Natural killer cell treated with Interleukin-12 subunit alpha and Interleukin-12 subunit beta and Interleukin-15 and Interleukin-18, amount 100 ng/mL, for 72 hours (primary cell): ENCODE data around the gene SELENOV. TPM values are rescaled to one million over a fixed set of nuclear protein-coding genes. Genes with fewer than 3 reads are reported as not detected.

Experiments used
- ATAC-seq, 2 donors: fragments of 150-1000 bp; cut with Tn5 transposase in 1 of 2; sonication (Bioruptor Pico), chemical (Tn5 transposase) in 1 of 2; 2 replicates each; pipeline ENCODE4 v1.10.0; 2021
- DNase-seq: peaks from one replicate; pipeline ENCODE4 v3.0.0; 2022; ENCODE audit warnings: low spot score
- H3K27ac Mint-ChIP-seq, 2 donors: 1 replicate in 1 of 2; 2 replicates in 1 of 2; pipeline ENCODE4 v1.8.0; 2022; ENCODE audit warnings: mixed read lengths in 2 of 2, mild to moderate bottlenecking in 1 of 2, moderate library complexity in 1 of 2
- H3K27me3 Mint-ChIP-seq, 2 donors: 1 replicate in 1 of 2; 2 replicates in 1 of 2; pipeline ENCODE4 v1.8.0; 2022; ENCODE audit warnings: mixed read lengths in 2 of 2
- H3K36me3 Mint-ChIP-seq: one replicate; pipeline ENCODE4 v1.8.0; 2022; ENCODE audit warnings: mixed read lengths
- H3K4me1 Mint-ChIP-seq, 2 donors: 1 replicate in 1 of 2; 2 replicates in 1 of 2; pipeline ENCODE4 v1.8.0; 2022; ENCODE audit warnings: low read depth in 2 of 2, mixed read lengths in 2 of 2, mild to moderate bottlenecking in 1 of 2
- H3K4me3 Mint-ChIP-seq: one replicate; pipeline ENCODE4 v1.8.0; 2022; ENCODE audit warnings: mixed read lengths
- H3K9me3 Mint-ChIP-seq: 2 replicates; pipeline ENCODE4 v1.8.0; 2022; ENCODE audit warnings: mixed read lengths
- total RNA-seq, 2 donors: library from RNA; stranded (reverse); gene quantifications; one replicate each; pipeline ENCODE4 v1.2.3, GENCODE V29; 2022

The SELENOV gene
- total RNA-seq, 2 donors from 2014 or later, result not detected

- H3K4me3 Mint-ChIP-seq, result peak overlapping the region; percentile 51
- H3K27ac Mint-ChIP-seq, result no peak overlapping the region
- H3K4me1 Mint-ChIP-seq, result peaks cover 24 to 25% of the 10 kb centered on the region in 2 donors
- no peaks in the 10 kb centered on the region for H3K36me3 Mint-ChIP-seq
- DNase-seq (no peak), ATAC-seq (no peak)
- peaks cover 48 to 54% of the 10 kb centered on the region in 2 donors for H3K27me3 Mint-ChIP-seq
- H3K9me3 Mint-ChIP-seq, result no peaks in the 10 kb centered on the region
Measured at GRCh38 chr19:39499932-39500331, 15.0 kb upstream of the SELENOV start.

DNA sequence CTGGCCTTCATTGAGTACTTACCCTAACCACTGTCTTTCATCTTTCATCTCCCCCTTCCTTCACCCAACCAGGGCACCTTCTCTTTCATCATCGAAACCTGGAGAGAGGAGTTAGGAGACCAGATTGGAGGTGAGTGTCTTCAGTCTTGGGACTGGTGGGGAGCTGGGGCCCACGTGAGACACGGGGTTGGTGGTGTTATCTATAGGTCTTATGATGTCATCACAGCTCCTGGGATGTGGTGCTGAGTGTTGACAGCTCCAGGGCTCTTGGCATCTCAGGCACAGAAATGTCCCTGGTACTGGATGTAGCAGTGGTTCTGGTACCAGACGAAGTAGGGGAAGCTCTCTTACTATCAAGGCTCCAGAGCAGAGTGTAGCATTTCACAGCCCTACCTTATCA is 14.4 kb upstream of the SELENOV start:
- ATAC-seq, result no peak
- Mint-ChIP-seq H3K9me3 (no peaks in the 10 kb centered on the region), H3K4me1 (peaks cover 25% of the 10 kb centered on the region in 2 donors), H3K27ac (no peak overlapping the region), H3K36me3 (peaks cover 2% of the 10 kb centered on the region), H3K4me3 (no peak overlapping the region), H3K27me3 (peaks cover 50 to 56% of the 10 kb centered on the region in 2 donors)
- DNase-seq, result no peak

- Mint-ChIP-seq H3K27ac (no peak overlapping the region), H3K36me3 (peaks cover 4% of the 10 kb centered on the region), H3K4me1 (peaks cover 26 to 28% of the 10 kb centered on the region in 2 donors), H3K27me3 (peaks cover 50 to 56% of the 10 kb centered on the region in 2 donors), H3K9me3 (no peaks in the 10 kb centered on the region), H3K4me3 (no peak overlapping the region)
- ATAC-seq, result no peak
- DNase-seq, result no peak
Measured at GRCh38 chr19:39501340-39501739, 13.6 kb upstream of the SELENOV start.

DNA sequence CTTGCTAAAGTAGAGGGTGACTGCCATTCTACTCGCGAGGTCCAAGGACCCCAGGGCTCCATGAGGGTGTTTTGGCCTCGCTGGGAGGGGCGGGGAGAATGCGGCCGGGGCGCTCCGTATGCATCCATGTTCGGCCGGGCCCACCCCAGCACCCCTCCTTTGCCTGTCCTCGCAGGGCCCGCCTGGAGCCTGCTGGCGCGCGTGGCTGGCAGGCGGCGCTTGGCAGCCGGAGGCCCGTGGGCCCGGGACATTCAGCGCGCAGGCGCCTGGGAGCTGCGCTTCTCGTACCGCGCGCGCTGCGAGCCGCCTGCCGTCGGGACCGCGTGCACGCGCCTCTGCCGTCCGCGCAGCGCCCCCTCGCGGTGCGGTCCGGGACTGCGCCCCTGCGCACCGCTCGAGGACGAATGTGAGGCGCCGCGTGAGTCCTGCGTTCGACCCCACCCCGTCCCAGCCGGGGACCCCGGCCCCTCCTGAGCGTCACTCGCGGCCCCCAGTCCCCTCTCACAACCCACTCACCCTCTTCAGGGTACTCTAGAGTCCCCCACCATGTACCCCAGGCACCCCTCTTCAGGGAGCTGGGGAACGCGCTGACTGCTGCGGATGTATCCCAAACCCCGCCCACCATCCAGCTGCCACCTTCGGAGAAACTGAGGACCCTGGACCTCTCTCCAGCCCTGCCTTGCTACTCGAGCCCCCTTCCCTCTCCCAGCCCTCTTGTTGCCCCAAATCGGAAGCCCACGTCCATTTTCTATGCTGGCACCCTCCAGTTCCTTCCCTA is 12.1 kb upstream of the SELENOV start:
- peak overlapping the region; percentile 11 for H3K4me3 Mint-ChIP-seq
- peak overlapping the region in 1 of 2 donors; percentile 79 for H3K27ac Mint-ChIP-seq

GRCh38 chr19:39506598-39506943 is 8.4 kb upstream of the SELENOV start:
- Mint-ChIP-seq H3K27ac (no peak overlapping the region), H3K4me1 (peaks cover 23 to 24% of the 10 kb centered on the region in 2 donors), H3K4me3 (peak overlapping the region; percentile 69), H3K27me3 (peaks cover 41 to 43% of the 10 kb centered on the region in 2 donors), H3K9me3 (no peaks in the 10 kb centered on the region), H3K36me3 (peaks cover 4% of the 10 kb centered on the region)
- DNase-seq, result no peak
- ATAC-seq, result no peak

More for the DNA sequence above, 12.1 kb upstream of the SELENOV start:
- peak; percentile 79 to 87 for ATAC-seq
- Mint-ChIP-seq H3K4me1 (peaks cover 34% of the 10 kb centered on the region in 2 donors), H3K36me3 (peaks cover 4% of the 10 kb centered on the region), H3K9me3 (no peaks in the 10 kb centered on the region), H3K27me3 (peaks cover 54 to 59% of the 10 kb centered on the region in 2 donors)
- DNase-seq, result peak; percentile 85

GRCh38 chr19:39506944-39507714 is 7.8 kb upstream of the SELENOV start:
- H3K4me1 Mint-ChIP-seq, result peaks cover 23 to 24% of the 10 kb centered on the region in 2 donors
- DNase-seq, result peak; percentile 69
- no peak overlapping the region for H3K27ac Mint-ChIP-seq
- peak; percentile 82 for ATAC-seq
- H3K4me3 Mint-ChIP-seq, result peak overlapping the region; percentile 52
- H3K27me3 Mint-ChIP-seq, result peaks cover 41 to 42% of the 10 kb centered on the region in 2 donors
- peaks cover 4% of the 10 kb centered on the region for H3K36me3 Mint-ChIP-seq
- no peaks in the 10 kb centered on the region for H3K9me3 Mint-ChIP-seq

GRCh38 chr19:39507715-39508364 is 7.1 kb upstream of the SELENOV start:
- peaks cover 41 to 43% of the 10 kb centered on the region in 2 donors for H3K27me3 Mint-ChIP-seq
- H3K36me3 Mint-ChIP-seq, result peaks cover 4% of the 10 kb centered on the region
- DNase-seq (no peak), ATAC-seq (no peak)
- no peak overlapping the region for H3K27ac Mint-ChIP-seq
- no peaks in the 10 kb centered on the region for H3K9me3 Mint-ChIP-seq
- H3K4me1 Mint-ChIP-seq, result peaks cover 23 to 24% of the 10 kb centered on the region in 2 donors
- peak overlapping the region; percentile 52 for H3K4me3 Mint-ChIP-seq

- DNase-seq (no peak), ATAC-seq (no peak)
- no peak overlapping the region for H3K4me3 Mint-ChIP-seq
- no peaks in the 10 kb centered on the region for H3K9me3 Mint-ChIP-seq
- no peak overlapping the region for H3K27ac Mint-ChIP-seq
- H3K27me3 Mint-ChIP-seq, result peaks cover 39 to 41% of the 10 kb centered on the region in 2 donors
- peaks cover 16 to 17% of the 10 kb centered on the region in 2 donors for H3K4me1 Mint-ChIP-seq
- peaks cover 4% of the 10 kb centered on the region for H3K36me3 Mint-ChIP-seq
Measured at GRCh38 chr19:39508629-39509028, 6.3 kb upstream of the SELENOV start.

DNA sequence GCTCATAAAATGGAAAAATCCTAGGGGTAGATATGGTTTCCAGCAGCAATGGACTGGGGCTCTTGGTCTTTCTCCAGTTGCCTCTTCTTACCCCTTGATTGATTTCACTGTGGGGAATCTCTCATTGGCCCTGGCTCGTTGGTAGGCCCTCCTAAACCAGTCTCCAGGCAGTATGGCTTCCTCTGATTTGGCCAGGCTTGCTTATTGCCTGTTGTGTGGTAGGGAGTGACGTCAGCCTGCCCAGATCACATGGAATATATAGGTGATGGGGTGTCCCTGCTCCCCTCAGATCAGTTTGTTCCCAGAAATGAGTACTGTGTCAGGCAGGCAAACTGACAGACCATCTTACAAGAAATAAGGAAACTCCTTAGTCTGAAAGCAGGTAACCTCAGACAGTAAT is 5.7 kb upstream of the SELENOV start:
- peaks cover 4% of the 10 kb centered on the region for H3K36me3 Mint-ChIP-seq
- H3K9me3 Mint-ChIP-seq, result no peaks in the 10 kb centered on the region
- no peak overlapping the region for H3K4me3 Mint-ChIP-seq
- peaks cover 33 to 34% of the 10 kb centered on the region in 2 donors for H3K27me3 Mint-ChIP-seq
- DNase-seq (no peak), ATAC-seq (no peak)
- H3K27ac Mint-ChIP-seq, result no peak overlapping the region
- peaks cover 13% of the 10 kb centered on the region in 2 donors for H3K4me1 Mint-ChIP-seq

DNA sequence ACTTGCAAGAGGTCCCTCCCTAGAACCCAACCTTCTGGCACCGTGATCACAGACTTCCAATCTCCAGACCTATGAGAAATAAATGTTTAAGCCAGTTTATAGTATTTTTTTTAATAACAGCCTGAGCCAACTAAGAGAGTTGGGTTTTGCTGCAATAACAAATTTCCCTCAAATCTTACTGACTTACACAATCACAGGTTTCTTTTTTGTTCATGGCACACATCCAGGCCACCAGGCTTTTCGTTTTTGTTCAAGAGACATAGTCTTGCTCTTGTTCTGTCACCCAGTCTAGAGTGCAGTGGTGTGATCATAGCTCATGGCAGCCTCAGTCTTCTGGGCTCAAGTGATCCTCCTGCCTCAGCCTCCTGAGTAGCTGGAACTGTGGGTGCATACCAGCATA is 2.0 kb upstream of the SELENOV start:
- DNase-seq, result no peak
- Mint-ChIP-seq H3K4me1 (peaks cover 9 to 11% of the 10 kb centered on the region in 2 donors), H3K27me3 (peaks cover 27 to 28% of the 10 kb centered on the region in 2 donors), H3K4me3 (no peak overlapping the region), H3K27ac (no peak overlapping the region), H3K9me3 (no peaks in the 10 kb centered on the region), H3K36me3 (peaks cover 12% of the 10 kb centered on the region)
- no peak for ATAC-seq

DNA sequence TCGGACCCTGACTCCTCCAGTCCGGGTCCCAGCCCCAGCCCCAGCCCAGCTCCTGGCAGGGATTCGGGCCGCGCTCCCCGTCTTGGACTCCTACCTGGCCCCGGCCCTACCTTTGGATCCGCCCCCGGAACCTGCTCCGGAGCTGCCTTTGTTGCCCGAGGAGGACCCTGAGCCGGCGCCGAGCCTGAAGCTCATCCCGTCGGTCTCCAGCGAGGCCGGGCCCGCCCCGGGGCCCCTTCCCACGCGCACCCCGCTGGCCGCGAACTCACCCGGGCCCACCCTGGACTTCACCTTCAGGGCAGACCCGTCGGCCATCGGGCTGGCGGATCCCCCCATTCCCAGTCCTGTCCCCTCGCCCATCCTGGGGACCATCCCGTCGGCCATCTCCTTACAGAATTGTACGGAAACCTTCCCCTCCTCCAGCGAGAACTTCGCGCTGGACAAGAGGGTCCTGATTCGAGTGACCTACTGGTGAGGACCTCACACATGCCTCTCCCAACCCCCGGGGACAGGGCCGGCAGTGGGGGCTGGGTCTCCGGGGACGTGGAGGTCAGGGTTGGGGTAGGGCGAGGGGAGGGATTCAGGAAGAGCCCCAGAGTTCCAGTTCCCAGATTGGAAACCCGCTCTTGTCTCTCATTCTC is 732 bp downstream of the SELENOV start:
- ATAC-seq, result no peak
- Mint-ChIP-seq H3K4me1 (peaks cover 7 to 9% of the 10 kb centered on the region in 2 donors), H3K36me3 (peaks cover 12% of the 10 kb centered on the region), H3K27me3 (peaks cover 20 to 24% of the 10 kb centered on the region in 2 donors), H3K9me3 (no peaks in the 10 kb centered on the region), H3K4me3 (peak overlapping the region; percentile 54), H3K27ac (no peak overlapping the region)
- DNase-seq, result no peak

DNA sequence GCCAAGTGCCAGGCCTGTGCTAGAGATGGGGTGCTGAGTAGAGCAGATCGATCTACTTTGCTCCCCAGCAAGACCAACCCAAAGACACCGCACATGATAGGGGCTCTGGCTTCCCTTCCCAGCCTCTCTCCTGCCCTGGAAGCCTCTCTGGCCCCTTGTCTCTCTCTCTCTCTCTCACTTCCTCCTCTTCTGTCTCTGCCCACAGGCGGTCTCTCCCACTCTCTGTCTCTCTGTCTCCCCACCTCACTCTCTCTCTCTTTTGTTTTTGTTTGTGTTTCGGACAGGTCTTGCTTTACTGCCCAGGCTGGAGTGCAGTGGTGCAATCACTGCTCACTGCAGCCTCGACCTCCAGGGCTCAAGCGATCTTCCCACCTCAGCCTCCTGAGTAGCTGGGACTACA is 1.3 kb downstream of the SELENOV start:
- Mint-ChIP-seq H3K27ac (no peak overlapping the region), H3K4me3 (peak overlapping the region; percentile 54), H3K9me3 (no peaks in the 10 kb centered on the region), H3K4me1 (peaks cover 7 to 9% of the 10 kb centered on the region in 2 donors), H3K27me3 (peaks cover 20 to 24% of the 10 kb centered on the region in 2 donors), H3K36me3 (peaks cover 12% of the 10 kb centered on the region)
- no peak for DNase-seq
- no peak for ATAC-seq

GRCh38 chr19:39517432-39517831 is 2.5 kb downstream of the SELENOV start:
- ATAC-seq (no peak), DNase-seq (no peak)
- H3K36me3 Mint-ChIP-seq, result peaks cover 12% of the 10 kb centered on the region
- peaks cover 20 to 24% of the 10 kb centered on the region in 2 donors for H3K27me3 Mint-ChIP-seq
- H3K27ac Mint-ChIP-seq, result no peak overlapping the region
- no peaks in the 10 kb centered on the region for H3K9me3 Mint-ChIP-seq
- H3K4me3 Mint-ChIP-seq, result no peak overlapping the region
- peaks cover 7 to 9% of the 10 kb centered on the region in 2 donors for H3K4me1 Mint-ChIP-seq
